ENCODE data around the gene CA14.

- TF ChIP-seq CTCF (IDR thresholded peaks at IDR 0.05) (no peak), EP300 (IDR thresholded peaks at IDR 0.05) (no peak), POLR2A (IDR thresholded peaks at IDR 0.05) (no peak)
Observed at GRCh38 chr1:150261367-150261766, 3.8 kb downstream of the CA14 start.
